Kidney (tissue), 14 donors: ENCODE results near the gene KIRREL3. TPM values are rescaled to one million over a fixed set of nuclear protein-coding genes. Genes with fewer than 3 reads are reported as not detected.

ENCODE experiments used
- DNase-seq, 5 donors: peaks; one replicate each; pipeline ENCODE4 v3.0.0-alpha.2; 2013 to 2020
- FAIRE-seq: peaks from 2 replicates; lab custom pipeline; 2012; peaks lifted over from hg19 to GRCh38; lab: Jason Lieb, UNC
- H3K27ac ChIP-seq, 2 donors: one replicate each; pipeline ENCODE4 v1.7.0; 2013; ENCODE audit warnings: low read depth in 2 of 2, low read length in 2 of 2, inconsistent platforms in 1 of 2
- H3K27me3 ChIP-seq: one replicate; pipeline ENCODE4 v1.7.1; 2013; ENCODE audit warnings: low read length, inconsistent platforms; ENCODE audit not compliant: control insufficient read depth, insufficient read depth
- H3K36me3 ChIP-seq, 3 donors: one replicate each; pipeline versions ENCODE4 v1.7.0 to v1.7.1; 2013; ENCODE audit warnings: low read length in 3 of 3, control low read depth in 1 of 3, inconsistent platforms in 1 of 3; ENCODE audit not compliant: insufficient read depth in 3 of 3, control insufficient read depth in 2 of 3
- H3K4me1 ChIP-seq, 3 donors: one replicate each; pipeline versions ENCODE4 v1.7.0 to v1.7.1; 2013; ENCODE audit warnings: low read length in 3 of 3, inconsistent platforms in 1 of 3, low read depth in 1 of 3; ENCODE audit not compliant: control insufficient read depth in 2 of 3, insufficient read depth in 2 of 3
- H3K4me3 ChIP-seq, 3 donors: one replicate each; pipeline versions ENCODE4 v1.7.0 to v1.8.1; 2013; ENCODE audit warnings: low read length in 3 of 3, control low read depth in 1 of 3, inconsistent platforms in 1 of 3
- H3K9ac ChIP-seq, 3 donors: one replicate each; pipeline versions ENCODE4 v1.7.0 to v1.7.1; 2013; ENCODE audit warnings: low read length in 3 of 3, control low read depth in 1 of 3, inconsistent platforms in 1 of 3
- H3K9me3 ChIP-seq, 3 donors: one replicate each; pipeline versions ENCODE4 v1.7.0 to v1.7.1; 2013; ENCODE audit warnings: low read length in 3 of 3, control low read depth in 1 of 3, inconsistent platforms in 1 of 3; ENCODE audit not compliant: control insufficient read depth in 2 of 3, insufficient read depth in 1 of 3
- CTCF ChIP-seq: IDR thresholded peaks from 3 replicates; pipeline ENCODE4 v1.5.1; 2012; ENCODE audit warnings: mild to moderate bottlenecking, moderate library complexity, borderline replicate concordance; ENCODE audit not compliant: insufficient read depth; ENCODE audit errors: extremely low read depth
- intact Hi-C: fragments of 100-400 bp; cut with DNase I; formaldehyde crosslinking; loops from one replicate; pipeline ENCODE4 v1.11.1; 2022
- polyA plus RNA-seq: library from polyadenylated mRNA; stranded (reverse); fragments of 350-450 nt; fragmentation: Illumina TruSeq; extraction: RNeasy Lipid Tissue Mini Kit (QIAGEN cat#74804); gene quantifications from one replicate; pipeline ENCODE4 v1.2.3, GENCODE V29; 2014; ENCODE audit warnings: low read depth, low replicate concordance; ENCODE audit not compliant: insufficient read depth
- total RNA-seq: library from RNA; stranded (reverse); fragmentation: NEBNext Ultra II Directional; extraction: Animal tissue kit (Norgen Biotek cat#: 25700); gene quantifications from one replicate; pipeline ENCODE4 v1.2.1, GENCODE V29; 2021
- donor health status: control.
- donor health status: control.
- donor health status: control.
- donor health status: control.
- donor health status: control.
- donor health status: DM: yes; HTN: yes; CAD: no.
- donor health status: Normal renal cell carcinoma (clear cell type).

KIRREL3 gene
- total and polyA plus RNA-seq, 2 donors from 2014 or later = 0.19 to 0.22 TPM

- Histone ChIP-seq H3K4me1 (peaks cover 0 to 4% (median 0%) of the 10 kb centered on the region in 3 donors), H3K36me3 (no peaks in the 10 kb centered on the region), H3K27me3 (no peaks in the 10 kb centered on the region), H3K4me3 (no peak overlapping the region), H3K9me3 (no peaks in the 10 kb centered on the region), H3K9ac (no peak overlapping the region), H3K27ac (no peak overlapping the region)
- FAIRE-seq (no peak), DNase-seq (peak in 2 of 5 donors; percentile 52 to 56)
- TF ChIP-seq CTCF = no peak
- intact Hi-C loops = no loop called here
Observed at GRCh38 chr11:126426820-126427749, 573.5 kb downstream of the KIRREL3 start.

GRCh38 chr11:126426106-126426505 is 574.5 kb downstream of the KIRREL3 start:
- Histone ChIP-seq H3K36me3 (no peaks in the 10 kb centered on the region), H3K9me3 (no peaks in the 10 kb centered on the region), H3K4me3 (no peak overlapping the region), H3K27ac (no peak overlapping the region), H3K9ac (no peak overlapping the region), H3K27me3 (no peaks in the 10 kb centered on the region), H3K4me1 (peaks cover 0 to 4% (median 0%) of the 10 kb centered on the region in 3 donors)
- intact Hi-C loops = no loop called here
- TF ChIP-seq CTCF = no peak
- FAIRE-seq (no peak), DNase-seq (no peak)

GRCh38 chr11:126424471-126425039 is 576.0 kb downstream of the KIRREL3 start:
- no peaks in the 10 kb centered on the region for H3K9me3 ChIP-seq
- no peak for TF ChIP-seq CTCF
- H3K27me3 ChIP-seq = no peaks in the 10 kb centered on the region
- H3K4me1 ChIP-seq = peaks cover 0 to 4% (median 0%) of the 10 kb centered on the region in 3 donors
- DNase-seq (no peak), FAIRE-seq (no peak)
- no peak overlapping the region for H3K4me3 ChIP-seq
- no peaks in the 10 kb centered on the region for H3K36me3 ChIP-seq
- intact Hi-C loops = no loop called here
- H3K9ac ChIP-seq = no peak overlapping the region
- no peak overlapping the region for H3K27ac ChIP-seq
